GM12878 (cell line): ENCODE results near the gene P2RX1. TPM values are rescaled to one million over a fixed set of nuclear protein-coding genes. Genes with fewer than 3 reads are reported as not detected.

Experiments used
- BCL3 ChIP-seq: IDR thresholded peaks from 2 replicates; pipeline ENCODE4 v1.6.1; 2011; ENCODE audit warnings: borderline replicate concordance, low read depth, mild to moderate bottlenecking, moderate library complexity, low read length; ENCODE audit not compliant: insufficient read depth, poor library complexity, severe bottlenecking
- CEBPB ChIP-seq, 2 experiments: fragments of 150-350 bp in 1 of 2; IDR thresholded peaks; 2 replicates each; pipeline ENCODE4 v1.6.1; 2012 to 2014; ENCODE audit warnings: low read depth in 2 of 2, low read length in 2 of 2, borderline replicate concordance in 1 of 2, inconsistent platforms in 1 of 2
- EZH2 ChIP-seq: IDR thresholded peaks from 2 replicates; pipeline ENCODE4 v1.6.1; 2012; ENCODE audit warnings: low read depth, mild to moderate bottlenecking, control low read depth, inconsistent platforms, low read length, borderline replicate concordance; ENCODE audit not compliant: control insufficient read depth
- NBN ChIP-seq: fragments of 450-650 bp; IDR thresholded peaks from 2 replicates; pipeline ENCODE4 v1.6.1; 2016
- NFYB ChIP-seq: IDR thresholded peaks from 2 replicates; pipeline ENCODE4 v1.6.1; 2011; ENCODE audit warnings: low read depth, mild to moderate bottlenecking, low read length, improper control_type of control experiment, moderate library complexity; ENCODE audit not compliant: insufficient read depth
- SKIL ChIP-seq: fragments of 450-650 bp; IDR thresholded peaks from 2 replicates; pipeline ENCODE4 v1.6.1; 2017; ENCODE audit warnings: mild to moderate bottlenecking, low read depth, inconsistent platforms; ENCODE audit not compliant: poor library complexity, severe bottlenecking
- SUPT20H ChIP-seq: IDR thresholded peaks from 2 replicates; pipeline ENCODE4 v1.6.1; 2011; ENCODE audit warnings: low read depth, mild to moderate bottlenecking, low read length, moderate library complexity, borderline replicate concordance; ENCODE audit not compliant: control insufficient read depth
- polyA plus RNA-seq, 11 experiments: library from polyadenylated mRNA; depleted of rRNA in 4 of 11; unstranded in 6 of 11; stranded (reverse) in 5 of 11; fragments of >200 nt; fragmentation: Nextera tagmentation in 4 of 11; fragmentation: Illumina TruSeq in 1 of 11; extraction: Ambion mirVana in 4 of 11; extraction: Trizol in 1 of 11; gene quantifications; 1 replicate in 1 of 11; 2 replicates in 10 of 11; pipeline versions ENCODE4 v1.2.1 to v1.2.3, GENCODE V29; 2011 to 2016; ENCODE audit warnings: inconsistent platforms in 2 of 11, missing spikeins in 2 of 11, low read depth in 1 of 11
- total RNA-seq, 4 experiments: library from RNA; depleted of rRNA in 3 of 4; stranded (reverse); fragments of >200 nt in 3 of 4; fragmentation: Illumina TruSeq in 1 of 4; extraction: Trizol in 1 of 4; gene quantifications; 2 replicates each; pipeline versions ENCODE4 v1.2.1 to v1.2.3, GENCODE V29; 2013 to 2021

Gene P2RX1
- total and polyA plus RNA-seq, 10 of the 15 experiments (the other 5 are each of a cell fraction or from before 2014, with no cell fraction given): 0.12 to 6.2 (median 3.4) TPM

GRCh38 chr17:3917391-3917931 is 1.2 kb upstream of the P2RX1 start (continued):
- TF ChIP-seq NBN: no peak
- no peak for TF ChIP-seq BCL3
- TF ChIP-seq EZH2: no peak
- TF ChIP-seq NFYB: no peak
- no peak for TF ChIP-seq SKIL
- TF ChIP-seq CEBPB (IDR thresholded peaks at IDR 0.05; ENCODE audit: borderline replicate concordance in 1 of 2, low read depth in 2 of 2, low read length in 2 of 2): no peak
- TF ChIP-seq SUPT20H: no peak
